GM23338 (cell line): ENCODE results near the gene TRIM72. TPM values are rescaled to one million over a fixed set of nuclear protein-coding genes. Genes with fewer than 3 reads are reported as not detected.

Experiments
- ATAC-seq: fragments of 200-7000 bp; cut with Tn5 transposase; 3 replicates; pipeline ENCODE4 v1.9.1; 2020
- DNase-seq: peaks from one replicate; pipeline ENCODE4 v3.0.0-alpha.2; 2015; ENCODE audit warnings: low spot score
- H2AFZ ChIP-seq: fragments of 200-600 bp; sonication (generic); 2 replicates; pipeline ENCODE4 v1.8.0; 2016; ENCODE audit warnings: antibody characterized with exemption, mild to moderate bottlenecking, moderate library complexity
- H3F3A ChIP-seq: fragments of 200-600 bp; sonication (generic); replicated peaks from 2 replicates; pipeline ENCODE4 v1.8.0; 2017; ENCODE audit warnings: antibody characterized with exemption, mixed run types, low read depth
- H3K27ac ChIP-seq: fragments of 200-600 bp; sonication (generic); 2 replicates; pipeline ENCODE4 v1.6.1; 2016; ENCODE audit warnings: low read depth
- H3K27me3 ChIP-seq: fragments of 200-600 bp; sonication (generic); 2 replicates; pipeline ENCODE4 v1.8.0; 2016; ENCODE audit warnings: mild to moderate bottlenecking, mixed run types, moderate library complexity; ENCODE audit not compliant: insufficient read depth
- H3K36me3 ChIP-seq: fragments of 200-600 bp; sonication (generic); 2 replicates; pipeline ENCODE4 v1.8.0; 2016; ENCODE audit warnings: mild to moderate bottlenecking; ENCODE audit not compliant: insufficient read depth
- H3K4me1 ChIP-seq: fragments of 200-600 bp; sonication (generic); 2 replicates; pipeline ENCODE4 v1.8.0; 2016; ENCODE audit warnings: mild to moderate bottlenecking, moderate library complexity; ENCODE audit not compliant: insufficient read depth
- H3K4me2 ChIP-seq: fragments of 200-600 bp; sonication (generic); 2 replicates; pipeline ENCODE4 v1.7.1; 2017; ENCODE audit warnings: mixed run types
- H3K4me3 ChIP-seq: fragments of 200-600 bp; sonication (generic); 2 replicates; pipeline ENCODE4 v1.6.1; 2016; ENCODE audit warnings: mixed run types
- H3K79me2 ChIP-seq: fragments of 200-600 bp; sonication (generic); replicated peaks from 2 replicates; pipeline ENCODE4 v1.8.0; 2017; ENCODE audit warnings: mild to moderate bottlenecking; ENCODE audit not compliant: insufficient read depth
- H3K9me2 ChIP-seq: fragments of 200-600 bp; sonication (generic); 2 replicates; pipeline ENCODE4 v1.8.0; 2017; ENCODE audit not compliant: insufficient read depth
- H4K20me1 ChIP-seq: fragments of 200-600 bp; sonication (generic); replicated peaks from 2 replicates; pipeline ENCODE4 v1.8.0; 2017; ENCODE audit warnings: mild to moderate bottlenecking; ENCODE audit not compliant: insufficient read depth
- H3K27ac Mint-ChIP-seq: 2 replicates; pipeline ENCODE4 v1.8.0; 2020; ENCODE audit warnings: inconsistent platforms, mild to moderate bottlenecking, moderate library complexity, mixed read lengths
- H3K27me3 Mint-ChIP-seq: 3 replicates; pipeline ENCODE4 v1.8.0; 2022; ENCODE audit warnings: low read depth, mild to moderate bottlenecking, moderate library complexity, mixed read lengths, inconsistent platforms; ENCODE audit not compliant: insufficient read depth, poor library complexity
- H3K36me3 Mint-ChIP-seq: 3 replicates; pipeline ENCODE4 v1.8.0; 2021; ENCODE audit warnings: low read depth, mild to moderate bottlenecking, inconsistent platforms, moderate library complexity, mixed read lengths
- H3K4me1 Mint-ChIP-seq: 3 replicates; pipeline ENCODE4 v1.8.0; 2020; ENCODE audit warnings: mild to moderate bottlenecking, inconsistent platforms, mixed read lengths
- H3K4me3 Mint-ChIP-seq: 3 replicates; pipeline ENCODE4 v1.8.0; 2021; ENCODE audit warnings: moderate library complexity, mild to moderate bottlenecking, inconsistent platforms, mixed read lengths
- H3K9me3 Mint-ChIP-seq: 3 replicates; pipeline ENCODE4 v1.8.0; 2020; ENCODE audit warnings: moderate library complexity, mild to moderate bottlenecking, inconsistent platforms, mixed read lengths
- CREB1 ChIP-seq: fragments of 250-450 bp; sonication (Bioruptor Pico); IDR thresholded peaks from 2 replicates; pipeline ENCODE4 v1.5.0; 2020; ENCODE audit warnings: low read depth, mild to moderate bottlenecking, moderate library complexity
- CTCF ChIP-seq, 2 experiments: fragments of 200-600 bp in 1 of 2; sonication (generic) in 1 of 2; conservative IDR thresholded peaks; 2 replicates each; pipeline versions ENCODE4 v1.5.1 to v1.6.1; 2016 to 2017; ENCODE audit warnings: antibody characterized with exemption in 2 of 2, low read depth in 2 of 2, mild to moderate bottlenecking in 2 of 2, moderate library complexity in 1 of 2
- ETS1 ChIP-seq: IDR thresholded peaks from 2 replicates; pipeline ENCODE4 v1.6.1; 2016; ENCODE audit warnings: antibody characterized with exemption
- EZH2 ChIP-seq: fragments of 200-600 bp; sonication (generic); IDR thresholded peaks from one replicate; pipeline ENCODE4 v1.8.0; 2017; ENCODE audit warnings: antibody characterized with exemption, mild to moderate bottlenecking, low read depth; ENCODE audit not compliant: unreplicated experiment
- EZH2phosphoT487 ChIP-seq: fragments of 200-600 bp; sonication (generic); IDR thresholded peaks from one replicate; pipeline ENCODE4 v1.8.1; 2018; ENCODE audit warnings: antibody characterized with exemption; ENCODE audit not compliant: unreplicated experiment
- JUNB ChIP-seq: IDR thresholded peaks from one replicate; pipeline ENCODE4 v1.6.1; 2016; ENCODE audit warnings: antibody characterized with exemption; ENCODE audit not compliant: unreplicated experiment
- NANOG ChIP-seq: IDR thresholded peaks from 2 replicates; pipeline ENCODE4 v1.6.1; 2016; ENCODE audit warnings: antibody characterized with exemption, borderline replicate concordance
- POLR2AphosphoS5 ChIP-seq: IDR thresholded peaks from 2 replicates; pipeline ENCODE4 v1.6.1; 2016; ENCODE audit warnings: antibody characterized with exemption, low read depth
- STAT1 ChIP-seq: IDR thresholded peaks from one replicate; pipeline ENCODE4 v1.6.1; 2016; ENCODE audit warnings: antibody characterized with exemption; ENCODE audit not compliant: unreplicated experiment
- ZNF114 ChIP-seq: fragments of 250-450 bp; sonication (Bioruptor Pico); IDR thresholded peaks from 2 replicates; pipeline ENCODE4 v1.5.0; 2020; ENCODE audit warnings: mild to moderate bottlenecking, moderate library complexity
- ZNF331 ChIP-seq: fragments of 250-450 bp; sonication (Bioruptor Pico); IDR thresholded peaks from 2 replicates; pipeline ENCODE4 v1.5.0; 2020; ENCODE audit warnings: low read depth, mild to moderate bottlenecking, moderate library complexity
- polyA plus RNA-seq: library from polyadenylated mRNA; unstranded; fragments of >200 nt; fragmentation: Nextera tagmentation; extraction: Ambion mirVana; gene quantifications from 2 replicates; pipeline ENCODE4 v1.2.1, GENCODE V29; 2016
- total RNA-seq: library from RNA; depleted of rRNA; stranded (reverse); fragments of >200 nt; shearing (Covaris generic); gene quantifications from 2 replicates; pipeline ENCODE4 v1.2.3, GENCODE V29; 2014
- TF ChIP-seq, protein P1 (sequence below): fragments of 250-450 bp; sonication (Bioruptor Pico); IDR thresholded peaks from 2 replicates; pipeline ENCODE4 v1.5.0; 2020; ENCODE audit warnings: mild to moderate bottlenecking, moderate library complexity
- TF ChIP-seq, protein P2 (sequence below): IDR thresholded peaks from one replicate; pipeline ENCODE4 v1.6.1; 2018; ENCODE audit warnings: antibody characterized with exemption; ENCODE audit not compliant: unreplicated experiment

TRIM72 gene
- total and polyA plus RNA-seq, 2 experiments from 2014 or later, result 0.81 to 1.3 TPM

DNA sequence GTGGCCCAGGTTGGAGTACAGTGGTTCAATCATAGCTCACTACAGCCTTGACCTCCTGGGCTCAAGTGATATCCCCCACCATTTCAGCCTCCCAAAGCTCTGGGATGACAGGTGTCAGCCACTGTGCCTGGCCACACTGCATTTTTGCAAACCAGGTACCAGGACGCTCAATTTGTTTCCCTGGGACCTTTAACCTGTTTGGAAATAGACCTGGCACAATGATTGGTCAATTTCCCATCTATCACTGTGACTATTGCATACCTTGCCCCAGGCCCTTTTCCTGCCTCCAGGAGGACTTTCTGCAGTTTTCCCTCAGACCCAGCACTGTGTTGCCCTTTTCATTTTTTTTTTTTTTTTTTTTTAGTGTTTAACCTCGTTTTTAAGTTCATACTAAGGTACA is 45.1 kb upstream of the TRIM72 start:
- Histone ChIP-seq H3K4me2 (no peak overlapping the region), H4K20me1 (no peaks in the 10 kb centered on the region), H3K36me3 (no peaks in the 10 kb centered on the region), H2AFZ (no peak overlapping the region), H3K79me2 (no peaks in the 10 kb centered on the region), H3K4me3 (no peak overlapping the region), H3K4me1 (peaks cover 3% of the 10 kb centered on the region; the same call in 1 of the 2 replicates), H3K9me2 (no peaks in the 10 kb centered on the region), H3F3A (no peaks in the 10 kb centered on the region), H3K27ac (no peak overlapping the region), H3K27me3 (no peaks in the 10 kb centered on the region)
- H3K27ac Mint-ChIP-seq, result no peak overlapping the region
- DNase-seq (no peak), ATAC-seq (no peak)
- no peaks in the 10 kb centered on the region; the same call in 2 of the 3 replicates for H3K36me3 Mint-ChIP-seq
- peaks cover 10% of the 10 kb centered on the region for H3K4me1 Mint-ChIP-seq
- TF ChIP-seq STAT1 (no peak), CREB1 (CRISPR knock-in tag) (no peak), ZNF331 (CRISPR knock-in tag) (no peak), CTCF (conservative IDR thresholded peaks at IDR 0.05; ENCODE audit: low read depth in 2 of 2) (no peak), JUNB (no peak), EZH2phosphoT487 (no peak), ETS1 (no peak), ZNF114 (CRISPR knock-in tag) (no peak), NANOG (no peak), EZH2 (no peak), POLR2AphosphoS5 (no peak)
- TF ChIP-seq, protein P1, sequence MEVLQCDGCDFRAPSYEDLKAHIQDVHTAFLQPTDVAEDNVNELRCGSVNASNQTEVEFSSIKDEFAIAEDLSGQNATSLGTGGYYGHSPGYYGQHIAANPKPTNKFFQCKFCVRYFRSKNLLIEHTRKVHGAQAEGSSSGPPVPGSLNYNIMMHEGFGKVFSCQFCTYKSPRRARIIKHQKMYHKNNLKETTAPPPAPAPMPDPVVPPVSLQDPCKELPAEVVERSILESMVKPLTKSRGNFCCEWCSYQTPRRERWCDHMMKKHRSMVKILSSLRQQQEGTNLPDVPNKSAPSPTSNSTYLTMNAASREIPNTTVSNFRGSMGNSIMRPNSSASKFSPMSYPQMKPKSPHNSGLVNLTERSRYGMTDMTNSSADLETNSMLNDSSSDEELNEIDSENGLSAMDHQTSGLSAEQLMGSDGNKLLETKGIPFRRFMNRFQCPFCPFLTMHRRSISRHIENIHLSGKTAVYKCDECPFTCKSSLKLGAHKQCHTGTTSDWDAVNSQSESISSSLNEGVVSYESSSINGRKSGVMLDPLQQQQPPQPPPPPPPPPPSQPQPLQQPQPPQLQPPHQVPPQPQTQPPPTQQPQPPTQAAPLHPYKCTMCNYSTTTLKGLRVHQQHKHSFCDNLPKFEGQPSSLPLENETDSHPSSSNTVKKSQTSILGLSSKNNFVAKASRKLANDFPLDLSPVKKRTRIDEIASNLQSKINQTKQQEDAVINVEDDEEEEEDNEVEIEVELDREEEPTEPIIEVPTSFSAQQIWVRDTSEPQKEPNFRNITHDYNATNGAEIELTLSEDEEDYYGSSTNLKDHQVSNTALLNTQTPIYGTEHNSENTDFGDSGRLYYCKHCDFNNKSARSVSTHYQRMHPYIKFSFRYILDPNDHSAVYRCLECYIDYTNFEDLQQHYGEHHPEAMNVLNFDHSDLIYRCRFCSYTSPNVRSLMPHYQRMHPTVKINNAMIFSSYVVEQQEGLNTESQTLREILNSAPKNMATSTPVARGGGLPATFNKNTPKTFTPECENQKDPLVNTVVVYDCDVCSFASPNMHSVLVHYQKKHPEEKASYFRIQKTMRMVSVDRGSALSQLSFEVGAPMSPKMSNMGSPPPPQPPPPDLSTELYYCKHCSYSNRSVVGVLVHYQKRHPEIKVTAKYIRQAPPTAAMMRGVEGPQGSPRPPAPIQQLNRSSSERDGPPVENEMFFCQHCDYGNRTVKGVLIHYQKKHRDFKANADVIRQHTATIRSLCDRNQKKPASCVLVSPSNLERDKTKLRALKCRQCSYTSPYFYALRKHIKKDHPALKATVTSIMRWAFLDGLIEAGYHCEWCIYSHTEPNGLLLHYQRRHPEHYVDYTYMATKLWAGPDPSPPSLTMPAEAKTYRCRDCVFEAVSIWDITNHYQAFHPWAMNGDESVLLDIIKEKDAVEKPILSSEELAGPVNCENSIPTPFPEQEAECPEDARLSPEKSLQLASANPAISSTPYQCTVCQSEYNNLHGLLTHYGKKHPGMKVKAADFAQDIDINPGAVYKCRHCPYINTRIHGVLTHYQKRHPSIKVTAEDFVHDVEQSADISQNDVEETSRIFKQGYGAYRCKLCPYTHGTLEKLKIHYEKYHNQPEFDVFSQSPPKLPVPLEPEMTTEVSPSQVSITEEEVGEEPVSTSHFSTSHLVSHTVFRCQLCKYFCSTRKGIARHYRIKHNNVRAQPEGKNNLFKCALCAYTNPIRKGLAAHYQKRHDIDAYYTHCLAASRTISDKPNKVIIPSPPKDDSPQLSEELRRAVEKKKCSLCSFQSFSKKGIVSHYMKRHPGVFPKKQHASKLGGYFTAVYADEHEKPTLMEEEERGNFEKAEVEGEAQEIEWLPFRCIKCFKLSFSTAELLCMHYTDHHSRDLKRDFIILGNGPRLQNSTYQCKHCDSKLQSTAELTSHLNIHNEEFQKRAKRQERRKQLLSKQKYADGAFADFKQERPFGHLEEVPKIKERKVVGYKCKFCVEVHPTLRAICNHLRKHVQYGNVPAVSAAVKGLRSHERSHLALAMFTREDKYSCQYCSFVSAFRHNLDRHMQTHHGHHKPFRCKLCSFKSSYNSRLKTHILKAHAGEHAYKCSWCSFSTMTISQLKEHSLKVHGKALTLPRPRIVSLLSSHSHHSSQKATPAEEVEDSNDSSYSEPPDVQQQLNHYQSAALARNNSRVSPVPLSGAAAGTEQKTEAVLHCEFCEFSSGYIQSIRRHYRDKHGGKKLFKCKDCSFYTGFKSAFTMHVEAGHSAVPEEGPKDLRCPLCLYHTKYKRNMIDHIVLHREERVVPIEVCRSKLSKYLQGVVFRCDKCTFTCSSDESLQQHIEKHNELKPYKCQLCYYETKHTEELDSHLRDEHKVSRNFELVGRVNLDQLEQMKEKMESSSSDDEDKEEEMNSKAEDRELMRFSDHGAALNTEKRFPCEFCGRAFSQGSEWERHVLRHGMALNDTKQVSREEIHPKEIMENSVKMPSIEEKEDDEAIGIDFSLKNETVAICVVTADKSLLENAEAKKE, result no peak
- TF ChIP-seq, protein P2, sequence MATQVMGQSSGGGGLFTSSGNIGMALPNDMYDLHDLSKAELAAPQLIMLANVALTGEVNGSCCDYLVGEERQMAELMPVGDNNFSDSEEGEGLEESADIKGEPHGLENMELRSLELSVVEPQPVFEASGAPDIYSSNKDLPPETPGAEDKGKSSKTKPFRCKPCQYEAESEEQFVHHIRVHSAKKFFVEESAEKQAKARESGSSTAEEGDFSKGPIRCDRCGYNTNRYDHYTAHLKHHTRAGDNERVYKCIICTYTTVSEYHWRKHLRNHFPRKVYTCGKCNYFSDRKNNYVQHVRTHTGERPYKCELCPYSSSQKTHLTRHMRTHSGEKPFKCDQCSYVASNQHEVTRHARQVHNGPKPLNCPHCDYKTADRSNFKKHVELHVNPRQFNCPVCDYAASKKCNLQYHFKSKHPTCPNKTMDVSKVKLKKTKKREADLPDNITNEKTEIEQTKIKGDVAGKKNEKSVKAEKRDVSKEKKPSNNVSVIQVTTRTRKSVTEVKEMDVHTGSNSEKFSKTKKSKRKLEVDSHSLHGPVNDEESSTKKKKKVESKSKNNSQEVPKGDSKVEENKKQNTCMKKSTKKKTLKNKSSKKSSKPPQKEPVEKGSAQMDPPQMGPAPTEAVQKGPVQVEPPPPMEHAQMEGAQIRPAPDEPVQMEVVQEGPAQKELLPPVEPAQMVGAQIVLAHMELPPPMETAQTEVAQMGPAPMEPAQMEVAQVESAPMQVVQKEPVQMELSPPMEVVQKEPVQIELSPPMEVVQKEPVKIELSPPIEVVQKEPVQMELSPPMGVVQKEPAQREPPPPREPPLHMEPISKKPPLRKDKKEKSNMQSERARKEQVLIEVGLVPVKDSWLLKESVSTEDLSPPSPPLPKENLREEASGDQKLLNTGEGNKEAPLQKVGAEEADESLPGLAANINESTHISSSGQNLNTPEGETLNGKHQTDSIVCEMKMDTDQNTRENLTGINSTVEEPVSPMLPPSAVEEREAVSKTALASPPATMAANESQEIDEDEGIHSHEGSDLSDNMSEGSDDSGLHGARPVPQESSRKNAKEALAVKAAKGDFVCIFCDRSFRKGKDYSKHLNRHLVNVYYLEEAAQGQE, result no peak
- H3K4me3 Mint-ChIP-seq, result no peak overlapping the region
- H3K27me3 Mint-ChIP-seq, result peaks cover 6% of the 10 kb centered on the region
- peaks cover 10% of the 10 kb centered on the region for H3K9me3 Mint-ChIP-seq
